ENCODE results near the gene FOXL2.

The FOXL2 gene

GRCh38 chr3:138898708-138899107, 48.2 kb downstream of the FOXL2 start:
- DNase-seq (ENCODE audit: low read depth in 2 of 2, low spot score in 1 of 2), result no peak

GRCh38 chr3:138898301-138898700, 48.6 kb downstream of the FOXL2 start:
- DNase-seq (ENCODE audit: low read depth in 2 of 2, low spot score in 1 of 2), result no peak
